ENCODE data around the gene PXN. TPM values are rescaled to one million over a fixed set of nuclear protein-coding genes. Genes with fewer than 3 reads are reported as not detected.
"Not testable (repeated sequence)": the region's sequence is repeated elsewhere in the genome, so short reads cannot be mapped to it uniquely, and the experiment has no call there.

PXN gene
- polyA plus RNA-seq, 1 experiment, result 35.0 TPM

GRCh38 chr12:120259418-120260202 lies 5.9 kb downstream of the PXN start:
- POLR2A ChIA-PET, result interaction anchor here (1.2 to 10.0 kb wide), 2 partner anchors 31 to 58 kb away, joined by 4 to 118 read pairs; no protein-coding TSS in a partner anchor
- H3K9me3 ChIP-seq (ENCODE audit: control insufficient read depth, insufficient read depth, low read length), result no peaks in the 10 kb centered on the region
- peak overlapping the region; percentile 57 for H3K27ac ChIP-seq (ENCODE audit: low read depth, low read length)
- DNase-seq (ENCODE audit: low read depth, low spot score), result no peak
- no peak for TF ChIP-seq CTCF (IDR thresholded peaks at IDR 0.05; ENCODE audit: low read depth, low read length)
- CTCF ChIA-PET, result interaction anchor here (0.6 to 21.8 kb wide), 2 partner anchors 34 to 713 kb away, joined by 4 to 685 read pairs; no protein-coding TSS in a partner anchor
- H3K4me3 ChIP-seq (ENCODE audit: low read depth, low read length), result no peak overlapping the region
- no peaks in the 10 kb centered on the region for H3K27me3 ChIP-seq (ENCODE audit: control insufficient read depth, insufficient read depth, low read length)

- H3K27me3 ChIP-seq (ENCODE audit: control insufficient read depth, insufficient read depth, low read length), result no peaks in the 10 kb centered on the region
- ChIA-PET POLR2A (interaction anchor here (1.2 to 2.7 kb wide), 4 partner anchors 28 to 57 kb away, joined by 4 to 54 read pairs (median 42); partner anchors contain the start of genes RNU4-1, RNU4-2 and RPLP0), CTCF (interaction anchor here (1.3 to 21.8 kb wide), 2 partner anchors 33 to 57 kb away, joined by 5 to 685 read pairs; partner anchors contain the start of gene RPLP0)
- H3K4me3 ChIP-seq (ENCODE audit: low read depth, low read length), result no peak overlapping the region
- peak overlapping the region; percentile 39 for H3K27ac ChIP-seq (ENCODE audit: low read depth, low read length)
- no peaks in the 10 kb centered on the region for H3K9me3 ChIP-seq (ENCODE audit: control insufficient read depth, insufficient read depth, low read length)
- no peak for TF ChIP-seq CTCF (IDR thresholded peaks at IDR 0.05; ENCODE audit: low read depth, low read length)
- no peak for DNase-seq (ENCODE audit: low read depth, low spot score)
These were observed 7.1 kb downstream of the PXN start for GRCh38 chr12:120258323-120258896.

- Histone ChIP-seq H3K9me3 (ENCODE audit: control insufficient read depth, insufficient read depth, low read length) (no peaks in the 10 kb centered on the region), H3K4me3 (ENCODE audit: low read depth, low read length) (peak overlapping the region; percentile 35), H3K27me3 (ENCODE audit: control insufficient read depth, insufficient read depth, low read length) (no peaks in the 10 kb centered on the region), H3K27ac (ENCODE audit: low read depth, low read length) (peak overlapping the region; percentile 82)
- TF ChIP-seq CTCF (IDR thresholded peaks at IDR 0.05; ENCODE audit: low read depth, low read length), result peak; percentile 4; the same call in 1 of the 2 replicates
- POLR2A ChIA-PET, result interaction anchor here (0.6 to 2.7 kb wide), 13 partner anchors 8 to 140 kb away, joined by 3 to 54 read pairs (median 7); partner anchors contain the start of genes PXN, RAB35, RNU4-1 and RNU4-2
- DNase-seq (ENCODE audit: low read depth, low spot score), result peak; percentile 84
- CTCF ChIA-PET, result interaction anchor here (1.0 to 21.8 kb wide), 7 partner anchors 8 to 56 kb away, joined by 3 to 685 read pairs (median 9); partner anchors contain the start of genes PXN, RPLP0 and SIRT4
These were observed 8.3 kb downstream of the PXN start for GRCh38 chr12:120257041-120257821.

GRCh38 chr12:120254809-120255208 lies 10.7 kb downstream of the PXN start:
- DNase-seq (ENCODE audit: low read depth, low spot score), result no peak
- Histone ChIP-seq H3K9me3 (ENCODE audit: control insufficient read depth, insufficient read depth, low read length) (no peaks in the 10 kb centered on the region), H3K27ac (ENCODE audit: low read depth, low read length) (no peak overlapping the region), H3K27me3 (ENCODE audit: control insufficient read depth, insufficient read depth, low read length) (no peaks in the 10 kb centered on the region), H3K4me3 (ENCODE audit: low read depth, low read length) (no peak overlapping the region)
- ChIA-PET CTCF (interaction anchor here (1.5 to 21.8 kb wide), 3 partner anchors 11 to 29 kb away, joined by 6 to 685 read pairs (median 30); partner anchors contain the start of gene PXN), POLR2A (no interaction called here)
- TF ChIP-seq CTCF (IDR thresholded peaks at IDR 0.05; ENCODE audit: low read depth, low read length), result no peak

GRCh38 chr12:120253313-120253712 lies 12.2 kb downstream of the PXN start:
- H3K4me3 ChIP-seq (ENCODE audit: low read depth, low read length); H3K27me3 ChIP-seq (ENCODE audit: control insufficient read depth, insufficient read depth, low read length); DNase-seq (ENCODE audit: low read depth, low spot score); POLR2A ChIA-PET; H3K9me3 ChIP-seq (ENCODE audit: control insufficient read depth, insufficient read depth, low read length); H3K27ac ChIP-seq (ENCODE audit: low read depth, low read length): not testable (repeated sequence)
- CTCF ChIA-PET, result interaction anchor here (1.0 to 1.8 kb wide), 3 partner anchors 12 to 25 kb away, joined by 5 to 7 read pairs (median 5); partner anchors contain the start of gene PXN

All from AG04450 (cell line).